Measurements from ENCODE around the gene SORBS1. TPM values are rescaled to one million over a fixed set of nuclear protein-coding genes. Genes with fewer than 3 reads are reported as not detected.
A peak's percentile ranks its signal among the peaks of the same experiment; 100 is the strongest.

SORBS1 gene
- total RNA-seq, 4 donors from 2014 or later, result 23.3 to 359 (median 72.2) TPM

DNA sequence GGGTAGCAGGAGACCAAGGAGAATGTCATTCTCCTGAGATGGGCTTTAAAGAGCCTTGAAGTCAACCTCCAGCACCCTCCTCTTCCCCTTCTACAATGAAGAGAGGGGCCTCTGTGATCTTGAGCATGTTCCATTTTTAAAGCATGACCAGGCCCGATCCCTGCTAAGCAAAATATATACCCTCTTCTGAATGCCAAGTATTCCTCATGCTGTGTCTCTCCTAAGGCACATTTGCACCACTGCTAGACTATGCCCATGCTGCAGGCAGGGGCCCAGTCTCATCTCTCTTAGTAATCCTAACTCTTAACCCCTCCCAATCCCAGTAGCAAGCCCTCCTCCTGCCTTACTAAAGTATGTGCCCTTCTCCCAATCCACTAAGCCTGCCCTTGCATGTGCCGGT lies 18.4 kb downstream of the SORBS1 start:
- 63 to 74% methylated on average over 2 of the region's 2 CpGs for WGBS, 2 donors
- H3K4me1 ChIP-seq, result peaks cover 0 to 53% (median under 1%) of the 10 kb centered on the region in 3 donors
- H3K36me3 ChIP-seq, result no peaks in the 10 kb centered on the region
- H3K4me3 ChIP-seq, result no peak overlapping the region
- DNase-seq, result no peak
- H3K27ac ChIP-seq, result peak overlapping the region in 3 of 4 donors; percentile 82 to 88 (median 86)
- intact Hi-C loops (cut with DNase I), result no loop called here
- H3K9me3 ChIP-seq, result no peaks in the 10 kb centered on the region
- no peak for TF ChIP-seq CTCF (IDR thresholded peaks at IDR 0.05)
- no peak for TF ChIP-seq POLR2A (IDR thresholded peaks at IDR 0.05)
- H3K27me3 ChIP-seq, result no peaks in the 10 kb centered on the region

- Histone ChIP-seq H3K27ac (peak overlapping the region; percentile 9 to 88 (median 84)), H3K36me3 (no peaks in the 10 kb centered on the region), H3K4me1 (peaks cover 0 to 54% (median 3%) of the 10 kb centered on the region in 3 donors), H3K9me3 (no peaks in the 10 kb centered on the region), H3K4me3 (no peak overlapping the region), H3K27me3 (no peaks in the 10 kb centered on the region)
- intact Hi-C loops (cut with DNase I), result no loop called here
- TF ChIP-seq POLR2A (IDR thresholded peaks at IDR 0.05), result no peak
- no peak for TF ChIP-seq CTCF (IDR thresholded peaks at IDR 0.05)
- DNase-seq, result no peak
- WGBS, 2 donors, result 77 to 84% methylated on average over 4 of the region's 4 CpGs
These were observed 18.8 kb downstream of the SORBS1 start for GRCh38 chr10:95542330-95542729.

DNA sequence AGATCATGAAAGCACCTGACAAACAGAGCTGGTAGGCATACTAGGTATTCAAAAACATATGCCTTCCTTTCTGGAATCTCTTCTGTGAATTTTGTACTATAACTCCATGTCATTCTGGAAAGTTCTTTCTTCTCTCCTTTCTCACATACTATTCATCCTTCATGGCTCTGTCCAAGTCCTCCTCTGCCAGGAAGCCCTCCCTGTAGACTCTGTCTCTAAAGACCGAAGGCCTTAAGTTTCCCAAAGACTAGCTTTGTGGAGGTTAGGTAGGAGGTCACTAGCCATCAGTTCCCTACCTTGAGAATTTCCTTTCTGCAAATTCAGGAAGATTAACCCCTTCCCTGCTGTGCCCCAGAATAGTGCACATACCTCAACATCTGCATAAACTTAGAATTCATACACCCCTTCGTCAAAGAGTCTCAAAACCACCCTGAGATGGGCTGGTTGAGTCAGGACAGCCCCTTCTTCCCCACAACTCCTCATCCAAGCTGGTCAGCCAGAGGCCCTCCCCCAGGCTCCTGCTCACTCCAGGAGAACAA lies 20.6 kb downstream of the SORBS1 start:
- peaks cover 0 to 62% (median 6%) of the 10 kb centered on the region in 3 donors for H3K4me1 ChIP-seq
- WGBS, 2 donors, result 88 to 92% methylated on average over 2 of the region's 2 CpGs
- H3K36me3 ChIP-seq, result no peaks in the 10 kb centered on the region
- no peaks in the 10 kb centered on the region for H3K9me3 ChIP-seq
- TF ChIP-seq POLR2A (IDR thresholded peaks at IDR 0.05) (no peak), CTCF (IDR thresholded peaks at IDR 0.05) (no peak)
- H3K27me3 ChIP-seq, result no peaks in the 10 kb centered on the region
- no peak for DNase-seq
- H3K4me3 ChIP-seq, result peak overlapping the region in 1 of 4 donors; percentile 5
- peak overlapping the region; percentile 11 to 88 (median 84) for H3K27ac ChIP-seq
- intact Hi-C loops (cut with DNase I), result no loop called here

- Histone ChIP-seq H3K4me3 (no peak overlapping the region), H3K36me3 (no peaks in the 10 kb centered on the region), H3K27me3 (no peaks in the 10 kb centered on the region), H3K27ac (peak overlapping the region; percentile 6 to 90 (median 87)), H3K9me3 (no peaks in the 10 kb centered on the region), H3K4me1 (peaks cover 0 to 65% (median 6%) of the 10 kb centered on the region in 3 donors)
- 73 to 83% methylated on average over 6 to 7 of the region's 7 CpGs for WGBS, 2 donors
- DNase-seq, result no peak
- intact Hi-C loops (cut with DNase I), result no loop called here
- TF ChIP-seq CTCF (IDR thresholded peaks at IDR 0.05), result no peak
- TF ChIP-seq POLR2A (IDR thresholded peaks at IDR 0.05), result no peak
These were observed 21.4 kb downstream of the SORBS1 start for GRCh38 chr10:95539560-95540284.

DNA sequence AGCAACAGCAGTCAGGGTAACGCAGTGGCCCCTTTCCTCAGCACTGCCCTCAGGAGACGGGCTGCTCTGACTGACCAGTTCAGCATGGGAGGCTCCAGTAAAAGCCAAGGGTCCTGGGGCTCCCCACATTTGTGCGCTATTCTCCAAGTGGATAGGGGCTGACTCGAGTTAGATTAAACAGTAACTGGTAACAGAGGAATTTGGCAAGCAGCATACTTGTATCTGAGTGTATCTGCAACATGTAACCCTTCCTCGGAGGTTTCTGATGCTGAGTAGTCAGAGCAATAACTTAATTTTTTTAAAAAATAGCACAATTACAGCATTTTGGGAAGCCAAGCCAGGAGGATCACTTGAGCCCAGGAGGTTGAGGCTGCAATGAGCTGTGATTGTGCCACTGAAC lies 22.8 kb downstream of the SORBS1 start:
- intact Hi-C loops (cut with DNase I), result no loop called here
- 72 to 75% methylated on average over 3 to 5 of the region's 5 CpGs for WGBS, 2 donors
- TF ChIP-seq POLR2A (IDR thresholded peaks at IDR 0.05) (no peak), CTCF (IDR thresholded peaks at IDR 0.05) (no peak)
- H3K27ac ChIP-seq, result peak overlapping the region; percentile 72 to 90 (median 87)
- no peaks in the 10 kb centered on the region for H3K9me3 ChIP-seq
- no peak for DNase-seq
- H3K4me3 ChIP-seq, result no peak overlapping the region
- no peaks in the 10 kb centered on the region for H3K36me3 ChIP-seq
- no peaks in the 10 kb centered on the region for H3K27me3 ChIP-seq
- peaks cover 0 to 67% (median 6%) of the 10 kb centered on the region in 3 donors for H3K4me1 ChIP-seq
